PC-3 (cell line): ENCODE results near the gene HHAT.

Experiments
- EZH2 ChIP-seq: fragments of 300-600 bp; sonication (generic); IDR thresholded peaks from one replicate; pipeline ENCODE4 v1.6.1; 2017; ENCODE audit warnings: antibody characterized with exemption, mild to moderate bottlenecking, low read length; ENCODE audit not compliant: unreplicated experiment
- TF ChIP-seq, protein P1 (sequence below): fragments of 300-600 bp; sonication (generic); conservative IDR thresholded peaks from 2 replicates; pipeline ENCODE4 v1.5.1; 2017; ENCODE audit warnings: antibody characterized with exemption, low read depth, mild to moderate bottlenecking, low read length

DNA sequence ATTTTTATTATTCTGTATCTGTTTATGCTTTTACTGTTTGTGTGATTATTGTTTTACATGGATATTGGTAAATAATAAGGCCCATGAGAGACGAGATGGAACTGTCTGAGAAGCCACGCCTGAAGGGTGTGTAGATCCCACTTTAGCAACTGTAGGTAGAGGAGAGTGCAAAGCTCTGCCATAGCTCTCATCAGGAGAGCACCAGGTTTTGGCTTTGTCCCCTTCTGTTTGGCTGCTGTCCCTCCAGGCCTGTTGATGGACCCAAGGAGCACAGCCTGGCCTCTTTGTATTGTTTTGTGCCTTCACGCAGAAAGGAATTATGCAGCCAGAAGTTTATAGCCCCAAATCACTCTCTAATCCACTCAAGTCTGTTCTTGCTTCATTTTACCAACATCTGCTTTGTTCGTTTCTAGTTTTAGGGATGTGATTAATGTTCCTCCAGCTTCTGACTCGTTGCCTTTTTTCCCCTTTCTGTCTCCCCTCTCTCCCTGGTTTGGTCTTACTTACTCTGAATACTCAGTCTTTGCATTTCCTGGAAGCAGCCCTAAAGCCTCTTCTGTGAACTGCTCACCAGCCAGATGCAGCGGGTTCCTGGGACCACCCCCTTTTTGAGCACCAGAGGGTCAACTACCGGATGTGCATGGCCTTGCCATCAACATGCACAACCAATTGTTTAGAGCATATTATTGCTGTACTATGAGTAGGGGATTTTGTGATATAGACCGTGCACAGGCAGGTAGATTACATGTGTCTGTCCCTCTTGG, 127.3 kb downstream of the HHAT start:
- no peak for TF ChIP-seq EZH2
- TF ChIP-seq, protein P1, sequence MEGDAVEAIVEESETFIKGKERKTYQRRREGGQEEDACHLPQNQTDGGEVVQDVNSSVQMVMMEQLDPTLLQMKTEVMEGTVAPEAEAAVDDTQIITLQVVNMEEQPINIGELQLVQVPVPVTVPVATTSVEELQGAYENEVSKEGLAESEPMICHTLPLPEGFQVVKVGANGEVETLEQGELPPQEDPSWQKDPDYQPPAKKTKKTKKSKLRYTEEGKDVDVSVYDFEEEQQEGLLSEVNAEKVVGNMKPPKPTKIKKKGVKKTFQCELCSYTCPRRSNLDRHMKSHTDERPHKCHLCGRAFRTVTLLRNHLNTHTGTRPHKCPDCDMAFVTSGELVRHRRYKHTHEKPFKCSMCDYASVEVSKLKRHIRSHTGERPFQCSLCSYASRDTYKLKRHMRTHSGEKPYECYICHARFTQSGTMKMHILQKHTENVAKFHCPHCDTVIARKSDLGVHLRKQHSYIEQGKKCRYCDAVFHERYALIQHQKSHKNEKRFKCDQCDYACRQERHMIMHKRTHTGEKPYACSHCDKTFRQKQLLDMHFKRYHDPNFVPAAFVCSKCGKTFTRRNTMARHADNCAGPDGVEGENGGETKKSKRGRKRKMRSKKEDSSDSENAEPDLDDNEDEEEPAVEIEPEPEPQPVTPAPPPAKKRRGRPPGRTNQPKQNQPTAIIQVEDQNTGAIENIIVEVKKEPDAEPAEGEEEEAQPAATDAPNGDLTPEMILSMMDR: no peak
